Hippocampal formation (tissue), 2 donors: Measurements from ENCODE around the gene PPFIBP2.

Source experiments
- DNase-seq, 2 donors: peaks; one replicate each; lab custom pipeline; 2025; lab: John Stamatoyannopoulos, UW

PPFIBP2 gene

GRCh38 chr11:7527029-7527428, 13.2 kb downstream of the PPFIBP2 start:
- no peak for DNase-seq

DNA sequence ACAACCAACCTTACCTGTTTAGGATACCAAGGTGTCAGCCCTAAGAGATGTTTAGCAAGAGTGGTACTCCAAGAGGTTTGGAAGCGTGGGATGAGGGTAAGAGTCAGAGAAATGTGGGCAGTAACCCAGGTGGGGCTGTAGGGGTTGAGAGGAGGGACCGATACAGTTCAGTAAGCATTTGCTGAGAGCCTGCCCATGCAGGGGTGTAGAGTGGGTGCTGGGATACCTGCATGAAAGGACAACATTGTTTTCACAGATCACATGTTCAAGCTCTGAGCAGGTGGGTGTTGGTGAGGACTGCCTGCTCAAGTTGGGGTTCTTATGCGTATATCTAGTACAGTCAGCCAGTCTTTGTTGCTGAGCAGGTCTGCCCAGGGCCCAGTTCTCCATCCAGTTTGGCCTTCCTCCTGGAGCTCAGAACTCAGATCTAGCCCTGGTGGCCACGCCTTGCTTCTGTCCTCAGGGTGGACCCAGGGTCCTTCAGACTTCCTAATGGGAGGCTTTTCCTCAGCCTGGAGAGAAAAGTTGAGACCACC, 14.8 kb downstream of the PPFIBP2 start:
- no peak for DNase-seq

- DNase-seq = no peak
Measured at GRCh38 chr11:7530013-7530640, 16.3 kb downstream of the PPFIBP2 start.

GRCh38 chr11:7531011-7531410, 17.2 kb downstream of the PPFIBP2 start:
- no peak for DNase-seq

GRCh38 chr11:7532405-7533145, 18.8 kb downstream of the PPFIBP2 start:
- DNase-seq = no peak

DNA sequence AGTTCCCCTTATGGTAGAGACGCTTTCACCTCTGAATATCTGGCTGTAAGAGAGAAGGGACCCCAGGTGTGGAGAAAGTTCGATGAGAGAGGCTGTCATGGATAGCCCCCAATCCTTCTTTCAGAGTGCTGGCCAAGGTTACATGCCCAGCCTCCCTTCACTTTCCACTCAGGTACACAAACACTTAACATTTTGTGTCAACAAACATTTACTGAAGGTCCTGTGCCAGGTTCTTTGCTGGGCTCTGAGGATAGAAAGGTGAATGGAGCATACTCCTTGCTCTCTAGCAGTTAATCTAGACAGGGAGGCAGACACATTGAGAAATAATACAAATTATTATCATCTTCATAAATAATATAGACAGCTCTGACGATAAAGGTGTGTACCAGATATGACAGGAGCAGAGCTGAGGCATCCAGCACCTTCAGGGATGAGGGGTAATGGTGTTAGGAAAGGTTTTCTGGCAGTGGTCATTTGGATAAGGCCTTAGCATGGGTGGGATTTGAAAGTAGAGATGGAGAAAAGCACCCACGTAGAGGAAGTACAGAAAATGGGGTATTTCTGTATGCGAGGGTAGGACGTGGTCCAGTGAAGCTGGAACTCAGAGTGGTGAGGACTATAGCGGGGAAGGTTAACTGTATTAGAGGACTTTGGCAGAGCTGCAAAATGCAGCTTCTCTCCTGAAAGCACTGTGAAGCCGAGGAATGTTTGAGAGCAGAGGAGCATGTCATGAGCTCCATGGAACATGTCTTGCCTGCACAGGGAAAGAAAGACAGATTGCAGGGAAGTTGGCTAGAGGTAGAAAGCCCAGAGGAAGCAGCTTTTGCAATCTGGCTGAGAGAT, 19.6 kb downstream of the PPFIBP2 start:
- no peak for DNase-seq

DNA sequence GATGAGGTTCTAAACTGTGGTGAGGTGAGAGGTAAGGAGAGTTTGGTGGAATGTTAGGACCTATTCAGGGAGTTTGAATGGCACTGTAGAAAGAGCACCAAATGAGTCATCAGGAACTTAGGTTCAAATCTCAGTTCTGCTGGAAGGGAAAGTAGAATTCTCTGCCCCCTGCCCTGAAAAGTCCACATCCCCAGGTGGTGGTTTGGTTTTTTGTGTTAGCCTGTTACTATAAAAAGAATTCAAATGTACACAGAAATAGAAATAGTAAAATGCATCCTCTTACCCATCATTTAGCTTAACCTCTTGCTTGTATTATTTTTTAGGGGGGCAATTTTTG, 20.2 kb downstream of the PPFIBP2 start:
- no peak for DNase-seq

GRCh38 chr11:7536100-7536499, 22.3 kb downstream of the PPFIBP2 start:
- no peak for DNase-seq

DNA sequence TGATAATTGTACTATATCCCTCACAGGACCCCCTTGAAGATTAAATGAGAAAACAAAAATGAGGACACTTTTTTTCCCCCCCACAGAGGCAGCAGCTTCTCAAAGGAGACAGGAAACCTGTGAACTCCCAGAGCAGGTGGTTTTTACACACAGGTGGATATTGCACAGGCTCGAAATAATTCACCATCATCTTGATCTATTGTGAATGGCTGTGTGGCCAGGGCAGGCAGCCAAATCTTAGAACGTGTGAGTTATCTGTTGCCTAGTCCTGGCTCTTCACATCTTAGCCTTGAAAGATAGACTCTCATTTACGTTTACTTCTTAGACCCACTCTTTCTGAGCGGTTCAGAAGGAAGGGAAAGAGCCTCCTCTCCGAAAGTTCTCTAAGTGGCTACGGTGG, 23.5 kb downstream of the PPFIBP2 start:
- no peak for DNase-seq

- DNase-seq = no peak
Measured at GRCh38 chr11:7538031-7538430, 24.2 kb downstream of the PPFIBP2 start.

- DNase-seq = no peak
Measured at GRCh38 chr11:7538466-7539454, 25.0 kb downstream of the PPFIBP2 start.

DNA sequence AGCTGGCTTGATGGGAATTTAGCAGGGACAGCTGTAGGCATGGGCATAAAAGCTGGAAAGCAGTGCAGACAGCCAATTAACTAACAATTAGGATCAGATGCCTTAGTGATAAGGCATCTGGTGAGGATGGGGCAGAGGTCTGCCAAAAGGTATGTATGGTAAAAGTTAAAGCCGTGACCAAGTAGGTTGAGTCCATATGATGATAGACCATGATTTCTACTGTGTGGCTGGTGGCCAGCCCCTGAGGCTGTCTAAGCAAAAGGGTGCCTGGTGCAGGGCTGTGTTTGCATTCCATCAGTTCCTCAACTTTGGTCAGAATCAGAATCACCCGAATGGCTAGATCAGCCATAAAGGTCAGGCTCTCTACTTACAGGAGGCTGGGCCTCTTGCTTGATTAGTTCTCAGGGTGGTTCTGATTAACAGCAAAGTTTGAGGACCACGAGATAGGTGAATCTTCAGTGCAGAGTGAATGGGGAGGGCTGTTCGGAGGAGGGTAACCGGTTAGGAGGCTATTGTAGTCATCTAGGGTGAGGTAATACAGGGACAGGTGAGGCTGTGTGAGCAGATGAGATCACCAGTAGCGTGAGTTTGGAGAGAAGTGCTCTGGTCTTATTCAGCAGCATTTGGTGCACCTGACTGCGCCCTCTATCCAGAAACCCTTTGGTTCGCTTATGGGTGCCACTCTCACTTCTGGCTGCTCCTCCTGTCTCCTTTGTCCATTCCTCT, 27.2 kb downstream of the PPFIBP2 start:
- DNase-seq = no peak

- no peak for DNase-seq
Measured at GRCh38 chr11:7543302-7543701, 29.5 kb downstream of the PPFIBP2 start.

- no peak for DNase-seq
Measured at GRCh38 chr11:7544021-7544420, 30.2 kb downstream of the PPFIBP2 start.

GRCh38 chr11:7545611-7546010, 31.8 kb downstream of the PPFIBP2 start:
- DNase-seq = no peak

- DNase-seq = no peak
Measured at GRCh38 chr11:7546324-7546791, 32.6 kb downstream of the PPFIBP2 start.

GRCh38 chr11:7547687-7548086, 33.9 kb downstream of the PPFIBP2 start:
- no peak for DNase-seq

DNA sequence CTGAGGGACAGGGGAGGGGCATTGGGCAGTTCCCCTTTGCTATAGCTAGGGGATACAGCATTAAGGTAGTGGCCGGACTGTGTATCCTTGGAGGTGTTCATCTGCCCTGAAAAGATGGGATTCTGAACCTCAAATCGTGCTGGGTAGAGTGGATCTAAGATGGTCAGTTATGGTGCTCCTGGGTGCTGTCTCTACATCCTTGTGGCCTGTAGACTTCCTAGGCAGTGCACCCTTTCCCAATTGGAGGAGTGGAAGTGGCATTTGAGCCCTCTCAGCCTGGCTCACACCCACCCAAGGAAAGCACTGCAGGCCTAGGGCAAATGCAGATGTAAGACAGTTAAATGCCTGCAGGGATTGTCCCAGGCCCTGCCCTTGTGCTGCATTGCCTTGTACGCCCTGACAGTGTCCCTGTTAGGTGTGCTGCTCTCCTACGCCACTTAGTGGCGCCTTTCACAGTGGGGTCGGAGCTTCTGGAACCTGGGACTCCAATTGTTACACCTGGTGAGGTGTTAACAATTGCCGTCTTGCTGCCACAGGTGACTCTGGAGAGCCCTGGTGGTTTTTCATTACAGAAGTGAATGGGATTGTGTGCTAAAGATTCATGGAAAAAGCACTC, 35.0 kb downstream of the PPFIBP2 start:
- no peak for DNase-seq

DNA sequence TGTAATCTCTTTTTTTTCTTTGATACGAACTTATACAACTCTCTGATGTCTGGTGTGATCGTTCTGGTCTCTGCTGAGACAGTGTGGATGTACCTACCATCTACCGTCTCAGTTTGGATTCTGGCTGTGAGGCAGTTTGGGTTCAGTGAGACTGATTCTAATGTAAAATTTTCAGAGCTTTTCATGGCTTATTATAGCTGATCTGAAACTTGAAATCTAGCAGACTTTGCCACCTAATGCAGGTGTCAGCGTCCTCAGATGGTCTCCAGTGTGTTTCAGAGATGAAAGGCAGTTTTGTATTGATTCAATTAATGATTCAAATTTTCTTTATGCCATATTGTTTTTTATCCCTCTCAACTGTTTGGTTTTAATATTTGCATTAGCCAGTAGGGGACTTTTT, 35.9 kb downstream of the PPFIBP2 start:
- no peak for DNase-seq

- no peak for DNase-seq
Measured at GRCh38 chr11:7551571-7551970, 37.8 kb downstream of the PPFIBP2 start.
